Measurements from ENCODE around the gene SMG1.
A peak's percentile ranks its signal among the peaks of the same experiment; 100 is the strongest.
"Not testable (repeated sequence)": the region's sequence is repeated elsewhere in the genome, so short reads cannot be mapped to it uniquely, and the experiment has no call there.

The SMG1 gene

DNA sequence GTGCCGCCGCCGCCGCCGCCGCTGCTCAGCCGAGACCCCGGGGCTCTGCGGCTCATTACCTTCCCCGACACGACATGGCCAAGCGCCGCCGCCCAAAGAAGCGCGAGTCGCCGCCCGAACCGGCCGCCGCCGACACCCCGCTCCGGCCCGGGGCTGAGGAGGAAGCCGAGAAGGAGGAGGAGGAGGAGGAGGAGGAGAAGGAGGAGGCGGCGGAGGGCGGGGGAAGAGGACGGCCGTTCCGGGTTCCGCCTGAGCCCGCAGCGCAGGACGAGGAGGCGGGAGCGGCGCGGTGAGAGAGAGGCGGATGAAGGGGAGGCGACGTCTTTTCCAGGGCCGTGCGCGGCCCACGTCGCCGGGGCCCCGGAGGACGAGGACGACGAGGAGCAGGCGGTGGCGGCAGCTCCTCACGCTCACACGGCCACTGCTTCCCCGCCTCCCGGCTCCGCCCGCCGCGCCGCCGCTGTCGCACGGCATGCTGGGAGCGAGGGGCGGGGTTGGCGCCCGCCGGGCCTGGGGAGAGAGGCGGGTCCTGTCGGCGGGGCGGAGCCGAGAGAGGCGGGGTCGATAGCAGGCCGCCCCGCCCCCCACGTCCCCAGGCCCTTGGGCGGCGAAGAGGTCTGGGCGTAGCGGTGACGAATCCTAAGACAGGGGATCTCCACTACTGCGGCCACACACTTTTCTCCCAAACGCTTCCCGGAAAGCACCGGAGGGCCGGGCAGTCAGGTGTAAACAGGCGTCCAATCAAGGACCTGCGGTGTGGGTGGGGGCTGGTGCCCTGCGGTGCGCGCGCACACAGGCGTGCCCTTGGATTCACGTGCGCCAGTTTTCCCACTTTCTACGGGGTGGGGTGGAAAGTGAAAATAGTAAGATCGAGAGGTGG, at the start of gene SMG1:
Gene SMG1 (minus strand): TSS at position 423 of the 880 bp plus-strand sequence. CDS start 367 bp downstream, at position 56.
- not testable (repeated sequence) for H3K9me3 ChIP-seq (ENCODE audit: control insufficient read depth in 1 of 2, low read length in 2 of 2); H3K36me3 ChIP-seq (ENCODE audit: control insufficient read depth in 1 of 2, insufficient read depth in 2 of 2, low read length in 2 of 2); H3K27me3 ChIP-seq (ENCODE audit: low read depth, low read length)
- peaks cover 0 to 12% of the 10 kb centered on the region in 2 donors for H3K4me1 ChIP-seq (ENCODE audit: control insufficient read depth in 1 of 2, insufficient read depth in 2 of 2, low read length in 2 of 2)
- peak within 1 kb of the TSS; percentile 60 for H3K27ac ChIP-seq (ENCODE audit: low read length)
- H3K4me3 ChIP-seq (ENCODE audit: low read depth in 1 of 2, low read length in 2 of 2): peak within 1 kb of the TSS; percentile 66 to 70

DNA sequence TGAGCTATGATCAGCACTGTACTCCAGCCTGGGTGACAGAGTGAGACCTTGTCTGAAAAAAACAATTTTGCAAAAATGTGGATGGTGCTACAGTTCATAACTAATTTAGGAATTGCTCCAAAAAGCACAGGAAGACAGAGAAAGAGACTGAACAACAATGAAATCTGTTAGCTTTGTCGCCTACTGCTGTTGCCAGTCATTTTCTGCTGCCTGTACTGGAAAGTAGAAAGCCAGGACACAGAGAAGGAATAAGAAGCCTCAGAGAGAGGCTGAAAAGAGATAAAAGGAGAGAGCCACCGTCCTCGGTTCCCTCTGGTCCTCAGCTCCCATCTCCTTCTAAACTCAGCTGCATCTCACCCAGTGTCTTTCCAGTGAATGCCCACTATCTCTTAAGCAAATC, 48.9 kb upstream of the SMG1 start:
- no peak overlapping the region for H3K4me3 ChIP-seq (ENCODE audit: low read depth in 1 of 2, low read length in 2 of 2)
- H3K27ac ChIP-seq (ENCODE audit: low read length): no peak overlapping the region
- H3K36me3 ChIP-seq (ENCODE audit: control insufficient read depth in 1 of 2, insufficient read depth in 2 of 2, low read length in 2 of 2): no peaks in the 10 kb centered on the region
- no peaks in the 10 kb centered on the region for H3K4me1 ChIP-seq (ENCODE audit: control insufficient read depth in 1 of 2, insufficient read depth in 2 of 2, low read length in 2 of 2)
- H3K27me3 ChIP-seq (ENCODE audit: low read depth, low read length): no peaks in the 10 kb centered on the region
- no peaks in the 10 kb centered on the region for H3K9me3 ChIP-seq (ENCODE audit: control insufficient read depth in 1 of 2, low read length in 2 of 2)

DNA sequence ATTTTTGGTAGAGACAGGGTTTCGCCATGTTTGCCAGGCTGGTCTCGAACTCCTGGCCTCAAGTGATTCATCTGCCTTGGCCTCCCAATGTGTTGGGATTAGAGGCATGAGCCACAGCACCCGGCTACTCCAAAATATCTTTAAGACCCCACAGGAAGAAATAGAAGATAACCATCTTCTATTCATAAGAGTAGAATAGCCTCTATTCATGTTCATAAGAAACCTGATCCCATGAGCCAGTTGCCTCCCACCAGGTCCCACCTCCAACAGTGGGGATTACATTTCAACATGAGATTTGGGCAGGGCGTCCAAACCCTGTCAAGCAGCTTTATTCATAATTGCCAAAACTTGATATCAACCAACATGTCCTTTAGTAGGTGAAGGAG, 43.6 kb upstream of the SMG1 start:
- H3K27ac ChIP-seq (ENCODE audit: low read length): no peak overlapping the region
- H3K4me3 ChIP-seq (ENCODE audit: low read depth in 1 of 2, low read length in 2 of 2): no peak overlapping the region
- H3K27me3 ChIP-seq (ENCODE audit: low read depth, low read length): no peaks in the 10 kb centered on the region
- H3K4me1 ChIP-seq (ENCODE audit: control insufficient read depth in 1 of 2, insufficient read depth in 2 of 2, low read length in 2 of 2): peaks cover 0 to 4% of the 10 kb centered on the region in 2 donors
- H3K9me3 ChIP-seq (ENCODE audit: control insufficient read depth in 1 of 2, low read length in 2 of 2): no peaks in the 10 kb centered on the region
- no peaks in the 10 kb centered on the region for H3K36me3 ChIP-seq (ENCODE audit: control insufficient read depth in 1 of 2, insufficient read depth in 2 of 2, low read length in 2 of 2)

DNA sequence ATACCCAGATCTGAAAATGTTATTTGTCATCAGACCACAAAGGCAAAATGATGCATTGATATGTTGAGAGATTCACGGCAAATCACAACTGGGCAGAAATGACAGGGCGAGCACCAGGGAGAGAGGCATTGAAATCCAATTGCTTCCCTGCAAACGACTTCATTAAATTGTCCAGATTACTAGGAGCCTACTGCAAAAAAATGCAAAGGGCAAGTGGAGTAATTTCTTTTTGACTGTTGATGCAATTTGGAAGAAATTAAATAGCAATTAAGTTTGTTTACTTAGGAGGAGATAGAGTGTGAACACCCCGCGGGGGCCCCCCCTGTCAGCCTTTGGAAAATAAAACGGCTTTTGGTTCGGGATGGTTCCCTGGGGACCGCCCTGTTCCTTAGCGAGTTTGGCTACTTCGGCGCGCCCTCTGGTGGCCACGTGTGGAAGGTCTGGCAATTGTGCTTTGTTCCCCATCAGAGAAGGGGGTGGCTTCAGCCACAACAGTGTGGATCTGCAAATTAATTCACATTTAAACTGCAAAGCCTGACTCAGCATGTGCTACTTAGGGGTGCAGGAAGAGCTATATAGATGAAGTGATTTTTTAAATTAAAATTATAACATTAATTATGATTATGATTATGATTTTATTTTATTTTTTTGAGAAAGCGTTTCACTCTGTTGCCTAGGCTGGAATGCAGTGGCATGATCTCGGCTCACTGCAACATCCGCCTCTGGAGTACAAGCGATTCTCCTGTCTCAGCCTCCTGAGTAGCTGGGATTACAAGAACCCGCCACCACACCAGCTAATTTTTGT, 43.0 kb upstream of the SMG1 start:
- no peaks in the 10 kb centered on the region for H3K36me3 ChIP-seq (ENCODE audit: control insufficient read depth in 1 of 2, insufficient read depth in 2 of 2, low read length in 2 of 2)
- peaks cover 0 to 4% of the 10 kb centered on the region in 2 donors for H3K4me1 ChIP-seq (ENCODE audit: control insufficient read depth in 1 of 2, insufficient read depth in 2 of 2, low read length in 2 of 2)
- no peaks in the 10 kb centered on the region for H3K27me3 ChIP-seq (ENCODE audit: low read depth, low read length)
- H3K27ac ChIP-seq (ENCODE audit: low read length): no peak overlapping the region
- no peaks in the 10 kb centered on the region for H3K9me3 ChIP-seq (ENCODE audit: control insufficient read depth in 1 of 2, low read length in 2 of 2)
- H3K4me3 ChIP-seq (ENCODE audit: low read depth in 1 of 2, low read length in 2 of 2): peak overlapping the region; percentile 59 to 60

DNA sequence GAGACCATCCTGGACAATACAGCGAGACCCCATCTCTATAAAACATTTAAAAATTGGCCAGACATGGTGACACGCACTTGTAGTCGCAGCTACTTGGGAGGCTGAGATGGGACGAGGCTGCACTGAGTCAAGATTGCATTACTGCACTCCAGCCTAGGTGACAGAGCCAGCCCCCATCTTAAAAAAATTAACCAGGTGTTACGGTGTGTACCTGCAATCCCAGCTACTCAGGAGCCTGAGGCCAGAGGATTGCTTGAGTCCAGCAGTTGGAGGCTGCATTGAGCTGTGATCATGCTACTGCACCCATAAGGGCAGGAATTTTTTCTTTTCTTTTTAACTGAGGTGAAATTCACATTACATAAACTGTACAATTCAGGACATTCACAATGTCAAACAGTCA, 40.6 kb upstream of the SMG1 start:
- H3K9me3 ChIP-seq (ENCODE audit: control insufficient read depth in 1 of 2, low read length in 2 of 2): no peaks in the 10 kb centered on the region

DNA sequence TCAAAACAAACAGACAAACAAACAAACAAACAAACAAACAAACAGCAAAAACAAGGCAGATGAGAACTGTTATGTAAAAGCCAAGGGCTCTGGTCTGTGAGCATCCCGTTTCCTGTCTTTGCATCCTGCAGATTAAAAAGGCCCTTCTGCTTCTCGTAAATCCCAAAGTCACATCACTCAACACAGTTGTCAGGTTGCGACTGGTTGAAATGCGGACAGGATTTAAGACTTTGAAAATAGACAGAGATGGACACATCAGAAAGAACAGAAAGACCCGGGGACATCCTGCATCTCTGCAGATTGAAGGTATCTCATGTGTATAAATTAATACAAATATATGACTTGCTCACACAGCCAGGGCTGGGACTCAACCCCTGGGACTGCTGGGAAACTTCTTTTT, 39.3 kb upstream of the SMG1 start:
- Histone ChIP-seq H3K9me3 (ENCODE audit: control insufficient read depth in 1 of 2, low read length in 2 of 2) (no peaks in the 10 kb centered on the region), H3K36me3 (ENCODE audit: control insufficient read depth in 1 of 2, insufficient read depth in 2 of 2, low read length in 2 of 2) (no peaks in the 10 kb centered on the region), H3K27me3 (ENCODE audit: low read depth, low read length) (no peaks in the 10 kb centered on the region), H3K4me1 (ENCODE audit: control insufficient read depth in 1 of 2, insufficient read depth in 2 of 2, low read length in 2 of 2) (peaks cover 0 to 4% of the 10 kb centered on the region in 2 donors), H3K27ac (ENCODE audit: low read length) (no peak overlapping the region), H3K4me3 (ENCODE audit: low read depth in 1 of 2, low read length in 2 of 2) (no peak overlapping the region)

More for the DNA sequence above, 40.6 kb upstream of the SMG1 start:
- Histone ChIP-seq H3K4me3 (ENCODE audit: low read depth in 1 of 2, low read length in 2 of 2) (no peak overlapping the region), H3K27ac (ENCODE audit: low read length) (no peak overlapping the region), H3K27me3 (ENCODE audit: low read depth, low read length) (no peaks in the 10 kb centered on the region), H3K4me1 (ENCODE audit: control insufficient read depth in 1 of 2, insufficient read depth in 2 of 2, low read length in 2 of 2) (peaks cover 0 to 4% of the 10 kb centered on the region in 2 donors), H3K36me3 (ENCODE audit: control insufficient read depth in 1 of 2, insufficient read depth in 2 of 2, low read length in 2 of 2) (no peaks in the 10 kb centered on the region)

DNA sequence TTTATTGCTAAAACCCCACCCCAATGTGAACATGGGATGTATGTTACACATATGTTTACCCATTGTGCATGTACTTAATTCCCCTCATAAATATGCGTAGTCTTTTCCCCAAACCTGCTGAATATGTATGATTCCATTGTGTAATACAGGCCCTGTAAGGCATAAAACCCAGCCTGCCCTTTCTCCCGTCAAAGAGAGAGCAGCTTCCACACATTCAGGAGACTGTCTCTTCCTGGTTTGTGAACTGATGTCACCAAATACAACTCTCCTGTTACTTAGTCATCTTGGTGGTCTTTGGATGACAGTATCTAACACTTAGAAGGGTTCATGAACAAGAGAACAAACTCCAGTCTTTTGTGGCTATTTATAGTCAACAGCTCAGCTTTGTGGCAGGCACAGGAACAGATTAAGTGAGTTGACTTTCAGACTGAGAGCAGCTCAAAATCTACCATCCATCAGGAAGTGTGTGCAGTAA, 32.9 kb upstream of the SMG1 start:
- no peak overlapping the region for H3K27ac ChIP-seq (ENCODE audit: low read length)
- no peak overlapping the region for H3K4me3 ChIP-seq (ENCODE audit: low read depth in 1 of 2, low read length in 2 of 2)
- no peaks in the 10 kb centered on the region for H3K27me3 ChIP-seq (ENCODE audit: low read depth, low read length)
- no peaks in the 10 kb centered on the region for H3K4me1 ChIP-seq (ENCODE audit: control insufficient read depth in 1 of 2, insufficient read depth in 2 of 2, low read length in 2 of 2)
- no peaks in the 10 kb centered on the region for H3K9me3 ChIP-seq (ENCODE audit: control insufficient read depth in 1 of 2, low read length in 2 of 2)
- H3K36me3 ChIP-seq (ENCODE audit: control insufficient read depth in 1 of 2, insufficient read depth in 2 of 2, low read length in 2 of 2): no peaks in the 10 kb centered on the region

DNA sequence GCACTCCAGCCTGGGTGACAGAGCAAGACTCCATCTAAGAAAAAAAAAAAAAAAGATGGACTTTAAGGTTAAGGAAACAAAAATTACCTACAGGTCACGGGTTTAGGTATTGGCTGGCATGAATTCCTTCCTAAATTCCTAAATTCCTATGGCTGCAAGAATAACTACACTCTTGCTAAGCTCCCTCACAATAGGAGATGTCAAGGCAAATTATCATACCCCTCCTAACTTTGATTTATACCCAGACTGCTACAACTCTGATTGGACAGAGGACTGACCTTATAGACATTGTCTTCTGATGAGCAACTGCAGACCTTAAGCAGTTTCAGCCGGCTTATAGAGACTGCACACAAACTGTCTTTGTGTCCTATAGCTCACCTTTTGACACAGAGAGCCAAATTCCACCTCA, 32.4 kb upstream of the SMG1 start:
- Histone ChIP-seq H3K9me3 (ENCODE audit: control insufficient read depth in 1 of 2, low read length in 2 of 2) (no peaks in the 10 kb centered on the region), H3K27me3 (ENCODE audit: low read depth, low read length) (no peaks in the 10 kb centered on the region), H3K4me3 (ENCODE audit: low read depth in 1 of 2, low read length in 2 of 2) (no peak overlapping the region), H3K36me3 (ENCODE audit: control insufficient read depth in 1 of 2, insufficient read depth in 2 of 2, low read length in 2 of 2) (no peaks in the 10 kb centered on the region), H3K27ac (ENCODE audit: low read length) (no peak overlapping the region), H3K4me1 (ENCODE audit: control insufficient read depth in 1 of 2, insufficient read depth in 2 of 2, low read length in 2 of 2) (no peaks in the 10 kb centered on the region)

DNA sequence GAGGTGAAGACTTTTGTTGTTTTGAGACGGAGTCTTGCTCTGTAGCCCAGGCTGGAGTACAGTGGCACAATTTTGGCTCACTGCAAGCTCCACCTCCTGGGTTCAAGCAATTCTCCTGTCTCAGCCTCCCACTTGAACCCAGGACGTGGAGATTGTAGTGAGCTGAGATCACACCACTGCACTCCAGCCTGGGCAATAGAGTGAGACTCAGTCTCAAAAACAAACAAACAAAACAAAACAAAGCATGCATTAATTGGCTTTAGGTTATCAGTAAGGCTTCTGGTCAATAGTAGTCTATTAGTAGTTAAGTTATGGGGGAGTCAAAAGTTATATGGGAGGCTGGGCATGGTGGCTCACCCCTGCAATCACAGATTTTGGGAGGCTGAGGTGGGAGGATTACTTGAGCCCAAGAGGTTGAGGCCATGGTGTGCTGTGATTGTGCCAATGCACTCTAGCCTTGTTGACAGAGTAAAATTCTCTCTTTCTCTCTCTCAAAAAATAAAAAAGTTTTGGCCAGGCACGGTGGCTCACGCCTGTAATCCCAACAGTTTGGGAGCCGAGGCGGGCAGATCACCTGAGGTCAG, 30.5 kb upstream of the SMG1 start:
- not testable (repeated sequence) for H3K4me1 ChIP-seq (ENCODE audit: control insufficient read depth in 1 of 2, insufficient read depth in 2 of 2, low read length in 2 of 2); H3K36me3 ChIP-seq (ENCODE audit: control insufficient read depth in 1 of 2, insufficient read depth in 2 of 2, low read length in 2 of 2); H3K27ac ChIP-seq (ENCODE audit: low read length); H3K27me3 ChIP-seq (ENCODE audit: low read depth, low read length); H3K4me3 ChIP-seq (ENCODE audit: low read depth in 1 of 2, low read length in 2 of 2); H3K9me3 ChIP-seq (ENCODE audit: control insufficient read depth in 1 of 2, low read length in 2 of 2)

DNA sequence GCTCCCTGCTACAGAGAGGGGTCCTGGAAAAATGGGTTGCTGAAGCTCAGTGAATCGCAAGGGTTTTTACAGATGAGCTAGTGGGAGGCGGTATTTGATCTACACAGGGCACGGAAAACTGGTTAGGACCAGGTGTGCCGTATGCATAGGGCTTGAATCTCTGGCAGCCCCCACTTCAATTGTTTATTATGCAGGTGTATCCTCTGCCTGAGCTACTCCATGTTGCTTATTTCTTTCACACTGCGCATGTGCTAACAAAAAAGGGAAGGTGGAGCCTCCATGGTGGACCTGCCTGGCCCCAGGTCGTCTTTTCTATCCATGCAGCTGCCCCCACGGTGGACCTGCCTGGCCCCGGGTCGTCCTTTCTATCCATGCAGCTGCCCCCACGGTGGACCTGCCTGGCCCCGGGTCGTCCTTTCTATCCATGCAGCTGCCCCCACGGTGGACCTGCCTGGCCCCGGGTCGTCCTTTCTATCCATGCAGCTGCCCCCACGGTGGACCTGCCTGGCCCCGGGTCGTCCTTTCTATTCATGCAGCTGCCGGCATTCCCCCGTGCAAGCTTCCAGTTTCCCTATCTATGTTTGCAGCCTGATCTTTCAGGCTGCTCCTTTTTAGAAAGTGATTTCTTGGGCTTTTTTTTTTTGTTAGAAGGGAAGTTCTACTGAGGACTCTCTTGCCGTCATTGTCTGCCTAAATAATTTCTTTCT, 29.8 kb upstream of the SMG1 start:
- H3K4me1 ChIP-seq (ENCODE audit: control insufficient read depth in 1 of 2, insufficient read depth in 2 of 2, low read length in 2 of 2); H3K36me3 ChIP-seq (ENCODE audit: control insufficient read depth in 1 of 2, insufficient read depth in 2 of 2, low read length in 2 of 2); H3K9me3 ChIP-seq (ENCODE audit: control insufficient read depth in 1 of 2, low read length in 2 of 2); H3K4me3 ChIP-seq (ENCODE audit: low read depth in 1 of 2, low read length in 2 of 2); H3K27me3 ChIP-seq (ENCODE audit: low read depth, low read length); H3K27ac ChIP-seq (ENCODE audit: low read length): not testable (repeated sequence)

DNA sequence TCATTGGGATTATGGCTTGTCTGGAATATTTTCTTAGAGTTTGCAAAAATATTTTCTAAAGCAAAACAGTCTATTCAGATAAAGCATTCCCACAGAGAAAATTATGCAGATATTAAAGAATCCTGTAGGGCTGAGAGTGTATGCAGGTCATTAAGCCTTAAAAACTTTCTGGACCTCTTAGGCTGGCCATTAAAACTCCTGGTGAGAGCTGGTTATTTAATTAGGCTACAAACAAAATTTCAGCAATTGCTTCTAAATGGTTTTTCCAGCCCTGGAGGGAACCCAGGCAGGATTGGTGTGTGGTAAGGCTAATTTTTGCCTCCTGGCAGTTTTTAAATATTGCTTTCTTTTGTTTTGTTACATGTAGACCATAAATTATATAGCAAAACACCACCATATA, 27.3 kb upstream of the SMG1 start:
- no peaks in the 10 kb centered on the region for H3K4me1 ChIP-seq (ENCODE audit: control insufficient read depth in 1 of 2, insufficient read depth in 2 of 2, low read length in 2 of 2)
- H3K27me3 ChIP-seq (ENCODE audit: low read depth, low read length): no peaks in the 10 kb centered on the region
- no peaks in the 10 kb centered on the region for H3K36me3 ChIP-seq (ENCODE audit: control insufficient read depth in 1 of 2, insufficient read depth in 2 of 2, low read length in 2 of 2)
- H3K27ac ChIP-seq (ENCODE audit: low read length): no peak overlapping the region
- no peak overlapping the region for H3K4me3 ChIP-seq (ENCODE audit: low read depth in 1 of 2, low read length in 2 of 2)
- H3K9me3 ChIP-seq (ENCODE audit: control insufficient read depth in 1 of 2, low read length in 2 of 2): no peaks in the 10 kb centered on the region

Measured in muscle layer of duodenum (tissue), 2 donors.